Globus pallidus (tissue), 1 donor: ENCODE results near the gene SLC25A26.
"Not testable (repeated sequence)": the region's sequence is repeated elsewhere in the genome, so short reads cannot be mapped to it uniquely, and the experiment has no call there.

Source experiments
- DNase-seq: peaks from one replicate; pipeline ENCODE4 v3.0.0-alpha.2; 2015; ENCODE audit warnings: low spot score

Gene SLC25A26

DNA sequence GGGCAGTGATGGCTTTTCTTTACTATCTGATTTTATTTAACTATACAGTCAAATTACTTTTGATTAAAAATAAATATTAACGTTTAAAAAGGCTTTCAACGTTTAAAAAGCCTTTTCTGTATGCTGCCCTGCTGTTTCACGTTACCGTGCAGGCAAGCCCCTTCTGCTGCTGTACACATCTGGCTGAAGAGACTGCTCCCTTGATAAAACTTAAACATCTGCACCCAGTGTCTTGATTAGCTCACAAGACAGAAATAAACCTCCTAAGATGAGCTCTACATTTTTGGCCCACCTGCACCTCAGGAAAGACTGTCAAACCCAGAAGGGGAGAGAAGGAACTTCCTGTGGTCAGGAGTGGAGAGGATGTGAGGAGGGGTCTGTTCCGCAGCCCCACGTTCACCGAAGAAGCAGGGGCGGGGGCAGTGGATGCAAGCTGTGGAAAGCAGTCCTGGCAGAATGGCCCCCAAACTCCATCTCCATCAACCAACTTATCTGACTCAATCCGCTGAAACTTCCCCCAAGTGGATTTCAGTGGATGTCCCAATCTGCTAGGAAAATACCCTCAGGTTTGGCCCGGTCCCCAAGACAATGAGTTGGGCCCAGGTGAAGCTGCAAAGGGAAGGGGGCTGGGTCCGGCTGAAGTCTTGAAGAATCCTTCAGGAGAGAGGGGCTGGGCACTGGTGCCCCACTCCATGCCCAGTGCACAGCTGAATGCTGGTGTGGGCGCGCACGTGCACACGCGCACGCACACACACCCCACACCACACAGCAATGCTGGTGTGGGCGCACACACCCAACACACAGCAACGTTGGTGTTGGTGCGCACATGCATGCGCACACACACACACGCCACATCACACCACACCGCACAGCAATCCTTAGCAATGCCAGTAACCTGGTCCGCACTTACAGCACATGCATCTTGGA lies 191.4 kb downstream of the SLC25A26 start:
- DNase-seq, result no peak

DNA sequence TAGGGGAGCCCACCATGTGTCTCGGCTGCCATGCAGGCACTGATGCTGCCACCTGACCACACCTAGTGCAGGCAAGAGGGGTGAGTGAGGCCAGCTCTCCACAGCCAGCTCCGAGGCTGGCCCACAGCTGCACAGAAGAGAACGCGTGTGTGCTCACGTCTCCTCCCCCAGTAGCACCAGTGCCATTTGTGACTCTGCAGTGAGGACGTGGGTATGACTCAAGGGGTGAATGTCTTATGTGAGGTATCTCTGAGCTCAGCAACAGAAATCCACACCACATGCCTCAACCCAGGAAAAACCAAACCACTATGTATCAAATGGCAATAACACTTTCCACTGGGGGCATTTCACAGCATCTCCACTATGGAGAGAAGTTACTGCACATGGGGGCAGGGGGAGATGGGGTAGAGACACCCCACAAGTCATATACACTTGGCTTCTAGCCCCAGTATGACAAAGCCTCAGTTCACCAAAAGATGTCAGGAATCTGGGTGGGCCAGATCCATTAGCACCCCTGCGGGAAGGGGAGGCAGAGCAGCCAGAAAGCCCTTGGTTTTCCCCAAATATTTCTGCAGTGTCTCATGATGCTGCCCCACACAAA lies 192.4 kb downstream of the SLC25A26 start:
- no peak for DNase-seq

DNA sequence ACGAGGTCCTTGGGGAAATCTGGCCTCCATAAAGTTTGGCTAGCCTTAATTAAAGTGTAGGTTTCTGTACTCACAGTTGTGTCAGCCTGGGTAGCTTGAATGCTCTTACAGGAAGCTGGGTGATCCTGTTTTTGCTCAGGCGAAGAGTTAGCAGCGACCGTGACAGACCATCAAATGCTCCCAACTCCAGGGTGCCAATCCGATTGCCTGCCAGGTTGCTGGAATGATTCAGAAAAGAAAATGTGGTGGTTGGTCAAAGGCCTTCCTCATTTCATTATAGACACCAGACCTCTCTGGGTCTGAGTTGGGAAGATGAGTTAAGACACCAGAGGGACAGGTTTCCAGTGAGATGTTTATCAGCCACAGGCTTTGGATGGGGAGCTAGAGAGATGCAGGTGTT lies 194.0 kb downstream of the SLC25A26 start:
- no peak for DNase-seq

DNA sequence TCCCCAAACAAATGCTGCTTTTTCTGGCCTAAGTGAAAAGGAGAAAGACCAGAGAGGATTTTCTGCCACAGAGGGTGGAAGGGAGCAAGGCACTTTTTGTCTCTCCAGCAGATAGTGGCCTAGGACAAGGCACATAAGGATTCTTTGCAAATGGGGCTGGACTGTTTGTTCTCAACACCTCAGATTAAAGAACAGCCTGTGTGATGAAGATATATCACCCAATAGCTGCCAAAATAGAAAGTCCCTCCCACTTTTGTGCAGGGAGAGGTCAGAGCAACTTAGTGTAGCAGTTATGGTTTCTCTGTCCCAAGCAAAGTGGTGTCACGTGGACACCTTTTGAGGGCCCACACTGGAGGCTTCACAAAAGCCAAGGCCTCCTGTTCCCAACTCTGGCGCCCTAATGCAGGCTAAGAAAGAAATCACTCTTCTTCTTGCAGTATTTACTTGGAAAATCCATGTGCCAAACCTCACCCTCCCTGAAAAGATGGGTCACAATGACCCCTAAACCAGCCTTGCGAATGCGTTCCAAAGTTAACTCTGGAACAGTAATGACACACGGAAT lies 195.1 kb downstream of the SLC25A26 start:
- DNase-seq, result no peak

DNA sequence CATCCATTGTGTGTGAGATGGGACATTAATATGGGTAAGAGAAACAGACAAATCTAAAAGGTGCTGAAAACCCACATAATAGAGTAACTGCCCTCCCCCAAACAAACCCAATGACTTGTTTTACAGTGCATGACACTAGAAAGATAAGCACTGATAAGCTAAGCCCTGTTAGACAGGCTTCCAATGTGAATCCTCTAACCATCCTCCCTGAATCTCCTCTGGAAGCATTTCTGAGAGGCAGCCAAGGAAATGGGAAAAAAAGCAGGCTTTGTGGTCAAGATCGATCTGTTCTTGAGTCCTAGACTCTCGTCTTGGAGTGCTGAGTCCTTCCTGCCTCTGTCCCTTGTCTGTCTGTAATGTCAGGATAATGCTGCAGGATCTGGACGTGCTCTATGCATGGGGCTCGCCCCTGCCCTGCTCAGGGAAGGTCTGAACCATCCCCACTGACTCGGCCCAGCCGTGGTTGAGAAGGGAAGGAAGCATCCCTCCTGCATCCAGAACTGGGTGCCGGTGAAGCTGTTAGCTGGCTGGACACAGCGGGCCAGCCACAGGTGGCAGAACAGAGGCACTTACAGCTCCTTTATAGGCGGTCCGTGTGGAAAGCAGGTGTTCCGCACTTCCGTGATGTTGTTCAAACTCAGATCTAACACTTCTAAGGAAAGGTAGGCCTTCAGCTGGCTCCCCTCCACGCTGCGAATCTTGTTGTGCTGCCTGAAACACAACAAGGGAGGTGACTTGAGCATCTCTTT lies 195.9 kb downstream of the SLC25A26 start:
- no peak for DNase-seq

DNA sequence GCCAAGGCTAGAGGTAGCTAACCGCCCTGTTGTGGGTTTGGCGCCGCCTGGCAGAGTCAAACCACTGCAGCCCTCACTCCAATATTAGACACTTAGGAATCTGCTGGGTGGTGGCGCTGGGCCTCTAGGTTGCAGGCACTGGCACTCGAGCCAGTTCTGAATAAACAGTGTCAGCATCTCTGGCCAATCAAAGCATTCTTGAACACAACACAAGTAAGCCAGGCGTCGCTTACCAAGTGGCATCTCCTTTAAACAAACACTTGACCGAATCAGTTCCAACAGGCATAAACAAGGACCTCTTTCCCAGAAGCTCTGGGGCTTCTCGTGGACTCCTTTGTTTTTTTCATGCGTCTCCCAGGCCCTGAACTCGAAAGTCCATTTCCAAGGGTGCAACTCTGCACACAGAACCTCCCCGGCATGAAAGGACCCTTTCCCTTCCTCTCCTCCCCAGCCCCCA lies 197.7 kb downstream of the SLC25A26 start:
- peak; percentile 89 for DNase-seq

DNA sequence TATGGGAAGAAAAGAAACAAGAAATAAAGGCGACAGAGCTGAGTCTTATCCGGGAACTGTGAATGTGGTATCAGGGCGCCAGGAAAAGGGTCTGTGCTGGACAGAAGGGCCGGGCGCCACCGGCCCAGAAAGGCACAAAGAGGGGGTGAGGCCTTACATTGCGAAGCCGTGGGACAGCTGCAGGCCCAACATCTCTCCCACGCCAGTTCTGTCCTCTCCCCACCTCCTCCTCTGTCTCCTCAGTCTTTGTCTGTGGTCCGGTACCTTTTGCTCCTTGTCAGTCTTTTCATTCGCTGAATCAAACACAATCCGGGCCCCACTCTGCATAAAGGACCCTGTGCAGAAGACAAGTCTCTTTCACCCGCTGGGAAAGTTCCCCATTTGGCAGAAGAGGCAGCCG lies 198.2 kb downstream of the SLC25A26 start:
- DNase-seq, result peak; percentile 68

DNA sequence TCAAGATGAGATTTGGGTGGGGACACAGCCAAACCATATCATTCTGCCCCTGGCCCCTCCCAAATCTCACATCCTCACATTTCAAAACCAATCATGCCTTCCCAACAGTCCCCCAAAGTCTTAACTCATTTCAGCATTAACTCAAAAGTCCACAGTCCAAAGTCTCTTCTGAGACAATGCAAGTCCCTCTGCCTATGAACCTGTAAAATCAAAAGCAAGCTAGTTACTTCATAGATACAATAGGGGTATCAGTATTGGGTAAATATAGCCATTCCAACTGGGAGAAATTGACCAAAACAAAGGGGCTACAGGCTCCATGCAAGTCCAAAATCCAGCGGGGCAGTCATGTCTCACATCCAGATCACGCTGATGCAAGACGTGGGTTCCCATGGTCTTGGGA lies 200.3 kb downstream of the SLC25A26 start:
- not testable (repeated sequence) for DNase-seq

DNA sequence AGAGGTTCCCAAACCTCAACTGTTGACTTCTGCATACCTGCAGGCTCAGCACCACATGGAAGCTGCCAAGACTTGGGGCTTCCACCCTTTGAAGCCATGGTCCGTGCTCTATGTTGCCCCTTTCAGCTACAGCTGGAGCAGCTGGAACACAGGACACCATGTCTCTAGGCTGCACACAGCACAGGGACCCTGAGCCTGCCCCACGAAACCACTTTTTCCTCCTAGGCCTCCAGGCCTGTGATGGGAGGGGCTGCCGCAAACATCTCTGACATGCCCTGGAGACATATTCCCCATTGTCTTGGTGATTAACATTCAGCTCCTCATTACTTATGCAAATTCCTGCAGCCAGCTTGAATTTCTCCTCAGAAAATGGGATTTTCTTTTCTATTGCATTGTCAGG lies 201.1 kb downstream of the SLC25A26 start:
- DNase-seq, result not testable (repeated sequence)

DNA sequence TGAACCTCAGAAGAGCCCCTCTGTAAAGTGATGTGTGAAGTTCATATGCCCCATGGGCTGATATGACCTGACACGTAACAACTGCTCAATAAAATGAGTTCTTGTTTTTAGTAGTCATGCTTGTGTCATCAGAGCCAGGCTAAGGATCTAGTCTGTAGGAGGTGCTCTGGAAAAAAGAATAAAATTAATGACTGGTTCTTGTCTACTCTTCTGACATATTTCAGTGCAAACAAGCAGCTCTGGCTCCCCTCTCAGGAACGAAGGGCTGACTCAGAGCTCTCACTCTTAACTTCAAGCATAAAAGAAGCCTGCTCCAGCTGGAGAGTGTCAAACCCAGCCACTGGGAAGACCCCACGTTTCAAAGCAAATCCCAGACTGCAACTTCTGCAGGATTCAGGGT lies 203.0 kb downstream of the SLC25A26 start:
- no peak for DNase-seq

DNA sequence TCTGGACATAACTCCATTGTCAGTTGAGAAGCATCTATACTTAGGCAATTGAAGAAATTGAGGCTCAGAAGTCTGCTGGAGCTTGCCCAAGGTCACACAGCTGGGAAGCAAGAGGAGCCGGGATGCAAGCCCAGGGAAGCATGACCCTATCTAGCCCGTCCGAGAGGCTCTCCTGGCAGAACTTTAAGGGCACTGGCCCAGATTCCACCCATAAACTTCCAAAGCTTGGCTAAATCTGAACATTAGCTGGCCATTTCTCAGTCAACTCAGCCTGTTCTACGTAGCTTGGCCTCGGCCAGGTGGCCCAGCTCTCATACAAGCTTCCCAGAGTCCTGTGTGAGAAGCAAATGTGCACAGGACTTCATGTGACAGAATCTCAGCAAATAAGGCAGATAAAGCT lies 204.2 kb downstream of the SLC25A26 start:
- peak; percentile 65 for DNase-seq

DNA sequence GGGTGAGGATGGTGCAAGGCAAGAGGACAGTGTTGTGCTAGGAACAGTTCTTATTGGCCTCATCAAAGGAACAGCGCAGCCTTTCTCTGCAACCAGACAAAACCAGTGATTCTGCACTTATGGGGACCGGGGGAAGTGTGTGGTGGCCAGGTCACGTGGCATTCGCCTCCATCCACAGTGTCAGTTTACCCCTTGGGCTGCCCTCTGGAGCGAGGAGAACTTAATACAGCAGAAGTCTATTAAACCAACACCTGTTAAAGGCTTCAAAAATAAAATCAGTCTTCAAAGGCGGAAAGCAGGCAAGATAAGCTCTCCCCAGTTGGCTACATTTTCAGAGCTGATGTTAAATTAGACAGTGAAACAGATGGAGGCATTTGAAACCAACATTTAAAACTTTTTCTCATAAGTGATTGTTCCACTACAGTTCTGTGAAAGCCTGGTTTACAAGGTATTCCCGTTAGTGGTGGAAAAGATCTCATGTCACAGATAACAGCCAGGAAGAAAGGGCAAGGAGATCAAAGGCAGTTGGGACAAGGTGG lies 204.8 kb downstream of the SLC25A26 start:
- no peak for DNase-seq

DNA sequence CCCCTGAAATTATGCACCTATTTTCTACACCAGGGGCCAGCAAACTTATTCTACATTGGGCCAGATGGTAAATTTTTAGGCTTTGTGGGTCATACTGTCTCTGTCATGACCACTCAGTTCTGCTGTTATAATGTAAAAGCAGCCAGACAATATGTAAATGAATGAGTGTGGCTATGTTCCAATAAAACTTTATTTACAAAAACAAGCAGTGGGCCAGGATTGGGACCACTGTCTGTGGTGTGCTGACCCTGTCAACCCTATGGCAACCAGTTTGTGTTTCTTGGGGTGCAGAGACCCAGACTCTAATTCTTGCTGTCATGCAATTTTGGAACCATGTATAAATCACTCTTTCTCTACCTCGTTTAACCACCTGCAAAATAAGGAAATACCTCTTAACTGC lies 205.3 kb downstream of the SLC25A26 start:
- DNase-seq, result no peak

DNA sequence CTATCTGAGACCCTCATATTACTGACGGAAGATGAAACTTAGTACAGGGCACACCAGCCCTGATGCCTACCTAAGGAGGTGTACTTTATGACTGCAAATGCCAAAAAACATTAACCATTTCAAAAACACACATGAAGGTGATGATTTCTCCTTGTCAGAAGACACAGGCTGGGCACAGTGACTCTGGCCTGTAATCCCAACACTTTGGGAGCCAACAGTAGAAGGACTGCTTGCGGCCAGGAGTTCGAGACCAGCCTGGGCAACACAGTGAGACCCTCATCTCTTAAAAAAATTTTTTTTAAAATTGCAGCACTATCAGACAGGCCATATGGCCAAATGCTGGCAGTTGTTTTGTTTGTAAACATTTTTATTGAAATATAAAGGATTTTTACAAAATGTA lies 206.6 kb downstream of the SLC25A26 start:
- DNase-seq, result no peak

DNA sequence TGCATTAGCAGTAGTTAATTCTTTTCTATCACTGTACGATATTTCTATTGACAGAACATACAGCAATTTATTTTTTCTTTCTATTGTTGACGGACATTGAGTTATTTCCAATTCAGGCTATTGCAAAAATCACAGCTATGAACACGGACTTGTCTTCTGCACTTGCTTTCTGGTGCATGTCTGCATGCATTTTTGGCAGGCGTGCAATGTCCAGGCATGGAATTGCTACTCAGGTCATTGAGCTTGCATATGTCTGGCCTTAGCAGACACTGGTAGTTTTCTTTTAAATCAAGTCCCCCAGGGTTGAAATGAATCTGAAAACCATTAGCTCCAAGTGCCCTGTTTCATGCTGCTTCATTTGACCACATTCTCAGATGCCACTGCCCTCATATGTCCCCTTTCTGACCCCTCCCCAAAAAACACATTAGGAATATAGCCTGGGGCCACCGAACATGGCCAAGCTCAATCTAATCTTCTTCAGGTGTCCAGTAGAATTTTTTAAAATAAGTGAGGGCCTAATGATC lies 207.2 kb downstream of the SLC25A26 start:
- DNase-seq, result no peak
